Activated naive CD8-positive, alpha-beta T cell treated with anti-CD3 and anti-CD28 coated beads for 36 hours (primary cell): Measurements from ENCODE around the gene MICAL3. TPM values are rescaled to one million over a fixed set of nuclear protein-coding genes. Genes with fewer than 3 reads are reported as not detected.
"Not testable (repeated sequence)": the region's sequence is repeated elsewhere in the genome, so short reads cannot be mapped to it uniquely, and the experiment has no call there.

ENCODE experiments used
- DNase-seq: peaks from one replicate; pipeline ENCODE4 v3.0.0; 2021
- H3K27ac Mint-ChIP-seq: one replicate; pipeline ENCODE4 v1.8.0; 2022; ENCODE audit warnings: mild to moderate bottlenecking, moderate library complexity, mixed read lengths
- H3K27me3 Mint-ChIP-seq: one replicate; pipeline ENCODE4 v1.8.0; 2022; ENCODE audit warnings: mild to moderate bottlenecking, mixed read lengths
- H3K36me3 Mint-ChIP-seq: one replicate; pipeline ENCODE4 v1.8.0; 2021; ENCODE audit warnings: mild to moderate bottlenecking, mixed read lengths
- H3K4me1 Mint-ChIP-seq: one replicate; pipeline ENCODE4 v1.8.0; 2021; ENCODE audit warnings: mixed read lengths
- H3K4me3 Mint-ChIP-seq: one replicate; pipeline ENCODE4 v1.8.0; 2022; ENCODE audit warnings: mild to moderate bottlenecking, moderate library complexity, mixed read lengths
- H3K9me3 Mint-ChIP-seq: one replicate; pipeline ENCODE4 v1.8.0; 2022; ENCODE audit warnings: mixed read lengths
- total RNA-seq, 2 experiments: library from RNA; stranded (reverse); gene quantifications; one replicate each; pipeline ENCODE4 v1.2.3, GENCODE V29; 2021

Gene MICAL3
- total RNA-seq, 2 experiments from 2014 or later = 36.6 to 41.3 TPM

GRCh38 chr22:18000441-18001039, 23.8 kb downstream of the MICAL3 start:
- H3K4me1 Mint-ChIP-seq = peaks cover 40% of the 10 kb centered on the region
- H3K9me3 Mint-ChIP-seq = no peaks in the 10 kb centered on the region
- peak overlapping the region; percentile 68 for H3K27ac Mint-ChIP-seq
- no peaks in the 10 kb centered on the region for H3K27me3 Mint-ChIP-seq
- peak overlapping the region; percentile 82 for H3K4me3 Mint-ChIP-seq
- peaks cover 9% of the 10 kb centered on the region for H3K36me3 Mint-ChIP-seq
- DNase-seq = peak; percentile 50

GRCh38 chr22:17999851-18000250, 24.5 kb downstream of the MICAL3 start:
- DNase-seq = no peak
- H3K27ac Mint-ChIP-seq = peak overlapping the region; percentile 68
- peak overlapping the region; percentile 82 for H3K4me3 Mint-ChIP-seq
- peaks cover 9% of the 10 kb centered on the region for H3K36me3 Mint-ChIP-seq
- H3K27me3 Mint-ChIP-seq = no peaks in the 10 kb centered on the region
- H3K4me1 Mint-ChIP-seq = peaks cover 44% of the 10 kb centered on the region
- H3K9me3 Mint-ChIP-seq = no peaks in the 10 kb centered on the region

GRCh38 chr22:17998913-17999312, 25.4 kb downstream of the MICAL3 start:
- Mint-ChIP-seq H3K4me3 (peak overlapping the region; percentile 32), H3K4me1 (peaks cover 46% of the 10 kb centered on the region)
- no peak for DNase-seq

DNA sequence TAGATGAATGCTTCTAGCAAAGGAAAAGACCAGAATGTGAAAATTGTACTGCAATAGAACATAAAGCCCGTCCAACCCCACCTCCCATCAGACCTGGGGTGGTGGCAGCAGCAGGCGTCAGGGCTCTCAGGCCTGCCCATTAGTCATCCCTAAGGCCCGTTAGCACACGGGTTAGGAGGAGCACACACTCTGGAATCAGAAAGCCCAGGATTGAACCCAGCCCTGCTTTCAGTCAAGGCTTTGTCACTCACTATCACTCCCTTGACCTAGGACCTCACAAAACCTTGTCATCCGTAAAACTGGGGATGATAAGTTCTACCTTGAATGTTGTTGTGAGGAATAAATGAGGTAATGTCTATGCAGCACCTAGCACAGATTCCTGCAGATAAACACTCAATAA, 26.9 kb downstream of the MICAL3 start:
- peak overlapping the region; percentile 81 for H3K27ac Mint-ChIP-seq

More at GRCh38 chr22:17998913-17999312, 25.4 kb downstream of the MICAL3 start:
- Mint-ChIP-seq H3K27ac (no peak overlapping the region), H3K27me3 (no peaks in the 10 kb centered on the region), H3K36me3 (peaks cover 9% of the 10 kb centered on the region), H3K9me3 (no peaks in the 10 kb centered on the region)

DNA sequence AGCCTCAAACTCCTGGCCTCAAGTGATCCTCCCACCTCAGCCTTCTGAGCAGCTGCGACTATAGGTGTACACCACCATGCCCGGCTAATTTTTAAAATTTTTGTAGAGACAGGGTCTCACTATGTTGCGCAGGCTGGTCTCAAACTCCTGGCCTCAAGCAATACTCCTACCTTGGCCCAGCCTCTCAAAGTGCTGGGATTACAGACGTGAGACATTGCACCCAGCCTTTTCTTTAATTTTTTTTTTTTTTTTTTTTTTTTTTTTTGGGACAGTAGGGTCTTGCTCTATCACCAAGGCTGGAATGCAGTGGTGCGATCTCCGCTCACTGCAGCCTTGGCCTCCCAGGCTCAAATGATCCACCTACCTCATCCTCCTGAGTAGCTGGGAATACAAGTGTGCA, 29.1 kb downstream of the MICAL3 start:
- H3K27me3 Mint-ChIP-seq, H3K4me3 Mint-ChIP-seq, DNase-seq, H3K36me3 Mint-ChIP-seq, H3K9me3 Mint-ChIP-seq, H3K27ac Mint-ChIP-seq: not testable (repeated sequence)
- H3K4me1 Mint-ChIP-seq = peaks cover 42% of the 10 kb centered on the region

More for the DNA sequence above, 26.9 kb downstream of the MICAL3 start:
- peak overlapping the region; percentile 34 for H3K4me3 Mint-ChIP-seq
- no peaks in the 10 kb centered on the region for H3K27me3 Mint-ChIP-seq
- H3K4me1 Mint-ChIP-seq = peaks cover 49% of the 10 kb centered on the region
- DNase-seq = no peak
- H3K9me3 Mint-ChIP-seq = no peaks in the 10 kb centered on the region
- peaks cover 9% of the 10 kb centered on the region for H3K36me3 Mint-ChIP-seq

GRCh38 chr22:17994424-17995108, 29.8 kb downstream of the MICAL3 start:
- H3K27ac Mint-ChIP-seq = no peak overlapping the region
- H3K4me3 Mint-ChIP-seq = no peak overlapping the region
- no peak for DNase-seq
- H3K36me3 Mint-ChIP-seq = peaks cover 5% of the 10 kb centered on the region
- H3K4me1 Mint-ChIP-seq = peaks cover 38% of the 10 kb centered on the region
- no peaks in the 10 kb centered on the region for H3K27me3 Mint-ChIP-seq
- H3K9me3 Mint-ChIP-seq = no peaks in the 10 kb centered on the region

GRCh38 chr22:17992976-17993375, 31.4 kb downstream of the MICAL3 start:
- H3K27ac Mint-ChIP-seq, H3K36me3 Mint-ChIP-seq, H3K27me3 Mint-ChIP-seq, DNase-seq, H3K9me3 Mint-ChIP-seq, H3K4me3 Mint-ChIP-seq: not testable (repeated sequence)
- peaks cover 37% of the 10 kb centered on the region for H3K4me1 Mint-ChIP-seq

- not testable (repeated sequence) for H3K27ac Mint-ChIP-seq, H3K4me3 Mint-ChIP-seq
- peaks cover 27% of the 10 kb centered on the region for H3K4me1 Mint-ChIP-seq
Measured at GRCh38 chr22:17991992-17992391, 32.4 kb downstream of the MICAL3 start.

GRCh38 chr22:17990942-17991341, 33.4 kb downstream of the MICAL3 start:
- no peak for DNase-seq
- no peak overlapping the region for H3K4me3 Mint-ChIP-seq
- H3K9me3 Mint-ChIP-seq = no peaks in the 10 kb centered on the region
- H3K27me3 Mint-ChIP-seq = no peaks in the 10 kb centered on the region
- no peak overlapping the region for H3K27ac Mint-ChIP-seq
- peaks cover 20% of the 10 kb centered on the region for H3K4me1 Mint-ChIP-seq
- H3K36me3 Mint-ChIP-seq = no peaks in the 10 kb centered on the region

More at GRCh38 chr22:17991992-17992391, 32.4 kb downstream of the MICAL3 start:
- DNase-seq, H3K27me3 Mint-ChIP-seq, H3K36me3 Mint-ChIP-seq, H3K9me3 Mint-ChIP-seq: not testable (repeated sequence)

DNA sequence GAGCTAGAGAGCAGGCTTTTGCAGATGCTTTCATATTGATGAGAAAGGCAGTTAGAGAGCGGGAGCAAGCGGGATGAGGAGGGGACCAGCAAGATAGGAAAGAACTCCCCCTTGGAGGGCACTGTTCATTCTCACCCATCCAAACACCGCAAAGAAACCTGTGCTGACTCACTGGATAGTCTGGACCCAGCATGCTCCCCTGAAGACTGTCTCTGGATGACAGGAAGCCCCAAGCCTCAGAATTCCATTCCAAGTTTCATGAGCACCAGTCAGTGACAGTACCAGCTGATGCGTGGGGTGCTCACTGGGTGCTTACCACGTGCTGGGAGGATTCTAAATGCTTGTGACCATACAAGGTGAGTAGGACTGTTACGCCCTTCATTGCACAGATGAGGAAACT, 34.2 kb downstream of the MICAL3 start:
- Mint-ChIP-seq H3K36me3 (no peaks in the 10 kb centered on the region), H3K9me3 (no peaks in the 10 kb centered on the region), H3K4me3 (no peak overlapping the region), H3K27ac (no peak overlapping the region), H3K4me1 (peaks cover 22% of the 10 kb centered on the region), H3K27me3 (no peaks in the 10 kb centered on the region)
- no peak for DNase-seq

- Mint-ChIP-seq H3K4me3 (no peak overlapping the region), H3K36me3 (no peaks in the 10 kb centered on the region), H3K27ac (no peak overlapping the region), H3K27me3 (no peaks in the 10 kb centered on the region), H3K9me3 (no peaks in the 10 kb centered on the region), H3K4me1 (peaks cover 25% of the 10 kb centered on the region)
- no peak for DNase-seq
Measured at GRCh38 chr22:17988800-17989513, 35.4 kb downstream of the MICAL3 start.

DNA sequence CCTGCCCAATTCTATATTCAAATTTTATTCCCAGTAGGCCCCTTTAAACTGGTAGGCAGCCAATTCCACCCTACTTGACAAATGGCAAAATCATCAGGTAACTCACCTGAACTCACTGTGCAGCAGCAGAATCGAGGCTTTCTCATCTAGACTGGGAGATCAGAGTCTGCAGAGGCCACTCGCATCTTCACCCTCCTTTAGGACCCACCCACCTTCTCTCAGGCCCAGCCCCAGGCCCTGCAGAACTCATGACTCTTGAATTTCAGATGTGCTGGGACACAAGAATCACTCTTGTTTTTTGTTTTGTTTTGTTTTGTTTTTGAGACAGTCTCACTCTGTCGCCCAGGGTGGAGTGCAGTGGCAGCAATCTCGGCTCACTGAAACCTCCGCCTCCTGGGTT, 38.8 kb downstream of the MICAL3 start:
- H3K4me1 Mint-ChIP-seq = peaks cover 36% of the 10 kb centered on the region
- H3K4me3 Mint-ChIP-seq = no peak overlapping the region
- no peak overlapping the region for H3K27ac Mint-ChIP-seq
- H3K27me3 Mint-ChIP-seq = no peaks in the 10 kb centered on the region
- DNase-seq = no peak
- no peaks in the 10 kb centered on the region for H3K9me3 Mint-ChIP-seq
- H3K36me3 Mint-ChIP-seq = no peaks in the 10 kb centered on the region

DNA sequence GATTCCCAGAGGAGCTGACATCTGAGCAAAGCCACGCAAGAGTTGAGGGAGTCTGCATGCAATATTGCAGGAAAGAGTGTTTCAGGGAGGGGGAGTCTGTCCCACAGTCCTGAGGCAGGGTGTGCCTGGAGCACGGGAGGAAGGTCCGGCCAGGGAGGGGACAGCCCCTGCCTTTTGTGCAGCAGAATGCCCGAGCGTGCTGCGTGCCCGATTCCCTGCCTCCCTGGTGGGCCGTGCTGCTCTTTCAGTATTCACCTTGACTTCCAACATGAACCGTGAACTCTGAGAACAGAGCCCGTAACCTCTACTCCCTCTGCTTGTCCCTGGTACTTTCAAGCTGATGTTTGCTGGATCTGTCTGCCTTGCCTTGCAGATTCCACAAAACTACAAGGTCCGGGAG, 39.3 kb downstream of the MICAL3 start:
- not testable (repeated sequence) for H3K36me3 Mint-ChIP-seq, H3K27me3 Mint-ChIP-seq, H3K9me3 Mint-ChIP-seq, DNase-seq, H3K4me3 Mint-ChIP-seq, H3K27ac Mint-ChIP-seq
- H3K4me1 Mint-ChIP-seq = peaks cover 42% of the 10 kb centered on the region

DNA sequence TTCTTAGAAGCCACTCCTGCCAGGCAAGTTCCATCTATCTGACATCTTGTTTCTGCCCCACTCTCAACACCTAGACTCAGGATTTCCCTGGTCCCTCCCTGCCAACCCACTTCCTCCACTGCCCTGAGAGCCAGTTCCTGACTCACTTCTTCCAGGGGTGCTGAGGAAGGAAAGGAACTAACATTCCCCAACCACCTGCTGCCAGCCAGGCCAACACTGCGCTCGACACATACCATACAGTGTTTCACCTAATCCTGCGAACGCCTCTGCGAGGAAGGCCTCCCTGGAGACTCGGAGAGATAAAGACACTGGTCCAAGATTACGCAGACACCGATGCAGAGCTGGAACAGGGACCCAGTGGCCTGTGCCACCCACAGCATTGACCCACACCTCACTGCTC, 40.2 kb downstream of the MICAL3 start:
- H3K27ac Mint-ChIP-seq = peak overlapping the region; percentile 40
- no peak overlapping the region for H3K4me3 Mint-ChIP-seq
- H3K4me1 Mint-ChIP-seq = peaks cover 38% of the 10 kb centered on the region
- DNase-seq = no peak
- no peaks in the 10 kb centered on the region for H3K36me3 Mint-ChIP-seq
- H3K27me3 Mint-ChIP-seq = no peaks in the 10 kb centered on the region
- no peaks in the 10 kb centered on the region for H3K9me3 Mint-ChIP-seq

DNA sequence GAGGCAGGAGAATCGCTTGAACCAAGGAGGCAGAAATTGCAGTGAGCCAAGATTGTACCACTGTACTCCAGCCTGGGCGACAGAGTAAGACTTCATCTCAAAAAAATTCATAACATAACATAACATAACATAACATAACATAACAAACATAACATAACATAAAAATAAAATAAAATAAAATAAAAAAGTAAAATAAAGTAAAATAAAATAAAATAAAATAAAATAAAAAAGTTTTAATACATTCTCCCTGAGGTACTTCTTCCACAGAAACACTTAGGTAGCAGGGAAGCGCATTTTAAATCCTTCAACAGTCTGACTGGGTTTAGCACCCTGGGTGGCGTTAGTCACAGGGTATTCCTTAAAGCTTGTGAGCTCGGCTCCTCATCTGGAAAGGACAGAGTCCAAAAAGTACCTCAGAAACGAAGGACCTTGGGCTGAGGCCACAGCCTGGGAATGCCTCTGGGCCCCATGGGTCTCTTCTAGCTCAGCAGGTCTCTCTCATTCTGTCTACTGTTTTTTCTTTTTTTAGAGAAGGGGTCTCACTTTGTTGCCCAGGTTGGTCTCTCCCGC, 41.7 kb downstream of the MICAL3 start:
- peaks cover 34% of the 10 kb centered on the region for H3K4me1 Mint-ChIP-seq
- H3K27me3 Mint-ChIP-seq = no peaks in the 10 kb centered on the region
- H3K27ac Mint-ChIP-seq = no peak overlapping the region
- no peak overlapping the region for H3K4me3 Mint-ChIP-seq
- DNase-seq = no peak
- H3K36me3 Mint-ChIP-seq = no peaks in the 10 kb centered on the region
- H3K9me3 Mint-ChIP-seq = no peaks in the 10 kb centered on the region
